Gastrocnemius medialis (tissue), 4 donors: Measurements from ENCODE around the gene GALNT14.

Source experiments
- CTCF ChIP-seq, 5 experiments: fragments of 450-650 bp in 3 of 5; fragments of 200-600 bp in 2 of 5; sonication (generic) in 2 of 5; IDR thresholded peaks in 4 of 5; conservative IDR thresholded peaks in 1 of 5; 1 replicate in 4 of 5; 2 replicates in 1 of 5; pipeline ENCODE4 v1.5.1; 2016 to 2019; ENCODE audit warnings: antibody characterized with exemption in 5 of 5, mild to moderate bottlenecking in 3 of 5, moderate library complexity in 3 of 5
- POLR2A ChIP-seq, 2 donors: fragments of 450-650 bp; IDR thresholded peaks; one replicate each; pipeline ENCODE4 v1.6.1; 2017; ENCODE audit warnings: antibody characterized with exemption in 2 of 2, mild to moderate bottlenecking in 2 of 2, moderate library complexity in 2 of 2

GRCh38 chr2:30936977-30937376, 201.3 kb downstream of the GALNT14 start:
- TF ChIP-seq CTCF (IDR thresholded peaks at IDR 0.05 in 4 of 5, conservative IDR thresholded peaks at IDR 0.05 in 1 of 5) (no peak), POLR2A (IDR thresholded peaks at IDR 0.05) (no peak)
